Measurements from ENCODE around the gene MRPS6. TPM values are rescaled to one million over a fixed set of nuclear protein-coding genes. Genes with fewer than 3 reads are reported as not detected.
A peak's percentile ranks its signal among the peaks of the same experiment; 100 is the strongest.

Gene MRPS6
- total RNA-seq, 1 experiment from 2014 or later: 32.6 TPM

DNA sequence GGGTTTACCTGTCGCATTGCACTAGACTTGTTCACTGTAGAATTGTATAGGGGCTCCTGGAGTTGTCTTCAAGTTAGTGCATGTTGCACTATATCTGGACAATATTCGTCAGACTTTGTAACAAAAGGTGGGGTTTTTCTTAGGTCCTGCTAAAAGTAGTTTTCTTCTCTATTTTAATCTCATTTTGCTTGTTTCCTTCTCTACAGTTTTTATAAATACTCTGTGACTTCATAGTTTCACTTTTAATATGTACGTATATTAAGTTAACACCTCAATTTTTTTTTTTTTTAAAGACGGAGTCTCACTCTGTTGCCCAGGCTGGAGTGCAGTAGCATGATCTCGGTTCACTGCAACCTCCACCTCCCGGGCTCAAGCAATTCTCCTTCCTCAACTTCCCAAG lies 26.5 kb upstream of the MRPS6 start:
- no peaks in the 10 kb centered on the region for H3K9me3 ChIP-seq (replicated peaks)
- no peaks in the 10 kb centered on the region for H3K36me3 ChIP-seq
- no peak for DNase-seq
- H3K27me3 ChIP-seq: no peaks in the 10 kb centered on the region
- H3K4me3 ChIP-seq: no peak overlapping the region
- H3K27ac ChIP-seq: no peak overlapping the region
- no peaks in the 10 kb centered on the region for H3K4me1 ChIP-seq

DNA sequence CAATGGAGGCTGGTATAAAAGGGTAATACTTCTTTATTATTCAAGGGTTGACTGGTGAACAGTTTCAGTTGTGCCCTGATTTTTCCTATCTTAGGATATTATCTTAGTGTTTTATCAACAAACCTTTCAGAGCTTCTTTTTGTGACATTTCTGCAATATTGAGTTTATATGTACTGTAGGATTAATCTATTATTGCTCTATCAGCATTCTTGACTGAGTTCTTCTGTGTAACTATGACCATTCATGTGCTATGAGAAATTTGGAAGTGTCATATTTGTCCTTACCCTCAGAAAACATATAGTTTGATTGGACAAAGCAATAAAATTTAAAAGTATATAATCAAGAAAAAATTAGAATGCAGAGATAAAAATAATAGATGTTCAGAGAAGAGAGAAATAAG lies 25.5 kb upstream of the MRPS6 start:
- no peaks in the 10 kb centered on the region for H3K27me3 ChIP-seq
- no peaks in the 10 kb centered on the region for H3K9me3 ChIP-seq (replicated peaks)
- H3K4me1 ChIP-seq: no peaks in the 10 kb centered on the region
- no peak overlapping the region for H3K27ac ChIP-seq
- DNase-seq: no peak
- H3K36me3 ChIP-seq: no peaks in the 10 kb centered on the region
- H3K4me3 ChIP-seq: no peak overlapping the region

DNA sequence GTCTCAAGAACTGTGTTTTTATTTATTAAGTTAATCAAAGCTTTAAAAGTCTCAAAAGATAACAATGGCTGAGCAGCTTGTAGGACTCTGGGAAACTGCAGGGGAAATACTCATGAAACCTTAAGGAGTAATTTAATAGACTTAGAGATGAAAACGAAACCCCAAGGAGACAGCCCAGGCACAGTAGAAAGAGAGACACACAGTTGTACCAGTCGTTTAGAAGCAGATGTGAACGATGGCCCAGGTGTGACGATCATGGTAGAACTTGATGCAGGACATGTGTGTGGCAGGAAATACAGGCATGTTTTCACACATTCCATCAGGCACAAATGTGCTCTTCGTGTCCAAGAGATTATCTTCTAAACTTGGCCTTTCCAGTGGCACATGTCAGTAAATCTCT lies 21.2 kb upstream of the MRPS6 start:
- no peak for DNase-seq
- H3K36me3 ChIP-seq: no peaks in the 10 kb centered on the region

DNA sequence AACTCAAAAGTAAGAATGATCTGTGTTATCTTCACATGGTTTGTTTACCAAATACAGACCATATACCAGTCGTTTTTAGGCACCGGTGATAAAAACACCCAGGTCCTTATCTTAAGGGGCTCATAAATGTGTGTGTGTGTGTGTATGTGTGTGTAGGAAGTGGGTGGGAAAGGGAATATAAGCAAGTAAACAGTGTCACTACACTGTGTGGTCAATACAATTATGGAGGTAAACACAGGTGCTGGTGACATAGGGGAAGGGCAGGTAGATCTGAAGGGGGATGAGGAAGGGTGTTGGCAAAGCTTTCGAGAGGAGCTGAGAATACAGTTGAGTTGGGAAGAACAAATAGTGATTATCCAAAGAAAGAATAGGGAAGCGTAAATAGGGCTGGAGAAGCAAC lies 19.1 kb upstream of the MRPS6 start:
- H3K4me1 ChIP-seq: no peaks in the 10 kb centered on the region
- no peak overlapping the region for H3K4me3 ChIP-seq
- DNase-seq: no peak
- H3K36me3 ChIP-seq: no peaks in the 10 kb centered on the region
- no peak overlapping the region for H3K27ac ChIP-seq
- H3K9me3 ChIP-seq (replicated peaks): no peaks in the 10 kb centered on the region
- peaks cover 4% of the 10 kb centered on the region; the same call in 1 of the 2 replicates for H3K27me3 ChIP-seq

More for the DNA sequence above, 21.2 kb upstream of the MRPS6 start:
- H3K4me1 ChIP-seq: no peaks in the 10 kb centered on the region
- no peaks in the 10 kb centered on the region for H3K9me3 ChIP-seq (replicated peaks)
- peaks cover 4% of the 10 kb centered on the region; the same call in 1 of the 2 replicates for H3K27me3 ChIP-seq
- no peak overlapping the region for H3K4me3 ChIP-seq
- H3K27ac ChIP-seq: no peak overlapping the region

DNA sequence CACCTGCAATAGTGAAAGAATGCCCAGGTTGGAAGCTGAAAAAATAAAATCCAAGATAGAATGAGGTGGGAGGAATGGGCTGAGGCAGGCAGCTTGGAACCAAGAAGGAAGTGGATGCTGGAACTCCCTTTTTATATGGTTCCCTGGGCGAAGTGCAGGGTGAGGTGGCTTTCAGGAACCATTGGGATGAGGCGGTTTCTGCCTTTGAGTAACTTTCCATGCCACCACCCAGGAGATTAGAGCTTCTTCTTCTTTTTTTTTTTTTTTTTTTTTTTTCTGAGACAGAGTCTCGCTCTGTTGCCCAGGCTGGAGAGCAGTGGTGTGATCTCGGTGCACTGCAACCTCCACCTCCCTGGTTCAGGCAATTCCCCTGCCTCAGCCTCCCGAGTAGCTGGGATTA lies 17.8 kb upstream of the MRPS6 start:
- no peak overlapping the region for H3K4me3 ChIP-seq
- H3K27me3 ChIP-seq: peaks cover 4% of the 10 kb centered on the region; the same call in 1 of the 2 replicates
- no peak overlapping the region for H3K27ac ChIP-seq
- no peaks in the 10 kb centered on the region for H3K4me1 ChIP-seq
- H3K9me3 ChIP-seq (replicated peaks): no peaks in the 10 kb centered on the region
- no peaks in the 10 kb centered on the region for H3K36me3 ChIP-seq
- no peak for DNase-seq

DNA sequence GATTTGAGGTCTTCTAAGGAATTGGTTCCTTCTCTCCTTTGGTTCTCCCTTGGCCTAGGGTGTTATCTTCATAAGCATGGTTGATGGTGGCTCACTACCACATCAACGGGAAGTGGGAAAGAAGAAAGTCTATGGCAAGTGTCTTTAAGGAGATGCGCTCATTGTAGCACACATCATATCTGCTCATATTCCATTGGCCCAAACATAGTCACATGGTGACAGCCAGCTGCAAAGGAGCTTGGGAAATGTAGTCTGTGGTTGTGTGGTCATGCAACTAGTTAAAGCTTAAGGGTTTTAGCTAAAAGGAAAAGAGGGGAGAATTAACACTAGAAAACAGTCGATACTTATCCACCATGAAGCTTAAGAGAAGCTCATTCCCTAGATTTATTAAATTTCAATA lies 11.4 kb upstream of the MRPS6 start:
- no peak overlapping the region for H3K27ac ChIP-seq
- peaks cover 3% of the 10 kb centered on the region for H3K9me3 ChIP-seq (replicated peaks)
- no peaks in the 10 kb centered on the region for H3K36me3 ChIP-seq
- H3K4me1 ChIP-seq: no peaks in the 10 kb centered on the region; the same call in 1 of the 2 replicates
- peak in 1 of 2 experiments; percentile 36 for DNase-seq
- H3K27me3 ChIP-seq: no peaks in the 10 kb centered on the region
- no peak overlapping the region for H3K4me3 ChIP-seq

DNA sequence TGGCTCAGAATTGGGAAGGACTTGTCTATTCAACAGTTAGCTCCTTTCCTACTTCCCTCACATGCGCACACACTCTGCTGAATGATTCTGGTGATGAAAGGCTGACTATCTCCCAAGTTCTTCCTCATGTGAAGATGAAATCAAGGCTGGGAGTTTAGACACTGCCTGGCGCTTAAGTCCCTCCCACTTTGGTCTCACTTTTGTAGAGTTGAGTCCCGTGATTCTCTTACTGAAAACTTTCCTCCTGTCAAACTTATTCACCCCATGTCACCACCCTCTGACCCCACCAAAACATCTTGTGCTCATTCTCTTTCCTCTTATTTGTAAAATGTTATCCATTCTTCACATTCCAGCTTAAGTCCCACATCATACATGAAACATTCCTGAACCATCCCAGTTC lies 8.4 kb upstream of the MRPS6 start:
- Histone ChIP-seq H3K9me3 (replicated peaks) (peaks cover 3% of the 10 kb centered on the region), H3K4me1 (no peaks in the 10 kb centered on the region; the same call in 1 of the 2 replicates), H3K36me3 (no peaks in the 10 kb centered on the region), H3K27ac (no peak overlapping the region), H3K27me3 (no peaks in the 10 kb centered on the region), H3K4me3 (no peak overlapping the region)
- no peak for DNase-seq

DNA sequence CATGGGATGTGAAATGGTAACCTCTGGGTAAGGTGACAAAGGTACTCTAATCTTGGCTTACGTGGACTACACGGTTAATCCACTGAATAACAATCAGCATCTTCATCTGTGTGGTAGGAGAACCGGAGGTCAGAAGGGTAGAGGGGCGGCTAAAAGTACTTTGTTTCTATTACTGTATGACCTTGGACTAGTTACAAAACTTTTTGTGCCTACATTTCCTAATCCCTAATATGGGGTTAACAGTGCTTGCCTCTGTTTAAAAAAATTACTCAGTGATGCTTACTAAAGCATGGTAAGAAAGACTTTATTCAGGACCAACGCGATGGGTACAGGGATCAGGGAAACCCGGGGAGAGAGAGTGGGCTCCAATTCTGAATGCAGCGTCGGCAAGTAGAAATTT lies 1.7 kb upstream of the MRPS6 start:
- Histone ChIP-seq H3K27ac (no peak overlapping the region), H3K36me3 (no peaks in the 10 kb centered on the region; the same call in 1 of the 2 replicates), H3K4me1 (peaks cover 12% of the 10 kb centered on the region)

DNA sequence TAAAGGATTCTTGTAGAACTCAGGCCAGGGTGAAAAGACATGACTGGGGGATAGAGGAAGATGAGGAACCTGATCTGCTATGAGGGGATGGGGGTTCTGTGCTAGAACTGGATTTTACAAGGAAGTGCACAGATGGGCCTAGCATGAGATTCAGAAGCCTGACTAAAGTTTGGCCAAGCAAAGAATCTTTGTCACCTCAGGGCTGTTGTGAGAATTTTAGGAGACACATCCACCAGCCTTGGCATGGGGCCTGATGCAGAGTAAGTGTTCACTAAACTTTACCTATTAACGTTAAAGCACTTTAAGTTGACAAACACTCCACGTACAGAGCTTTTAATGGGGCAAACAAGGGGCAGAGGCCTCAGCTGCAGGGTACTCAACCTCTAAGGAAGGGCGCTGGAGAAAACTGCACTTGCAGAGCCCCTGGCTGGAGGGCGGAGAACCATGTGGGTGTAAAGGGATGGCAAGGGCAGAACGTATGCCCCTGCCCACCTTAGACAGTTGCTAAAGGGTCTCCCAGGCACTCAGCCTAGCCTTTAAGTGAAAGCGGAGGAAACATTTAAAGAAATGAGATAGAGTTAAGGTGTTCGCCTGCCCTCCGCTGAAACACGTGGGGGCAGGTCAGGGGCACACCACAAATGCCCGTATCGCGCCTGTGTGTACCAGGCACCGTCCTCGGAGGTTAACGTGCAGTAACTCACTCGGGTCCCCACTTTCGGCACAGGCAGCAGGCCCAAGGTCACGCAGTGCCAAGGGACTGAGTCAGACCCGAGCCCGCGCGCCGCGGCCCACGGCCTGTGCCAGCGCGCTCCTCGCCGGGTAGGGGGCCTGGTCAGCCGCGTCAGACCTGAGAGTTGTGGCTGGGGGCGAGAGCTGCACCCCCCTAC lies 990 bp upstream of the MRPS6 start:
- Histone ChIP-seq H3K4me1 (peaks cover 12% of the 10 kb centered on the region), H3K9me3 (replicated peaks) (no peaks in the 10 kb centered on the region), H3K36me3 (no peaks in the 10 kb centered on the region; the same call in 1 of the 2 replicates), H3K27ac (no peak overlapping the region), H3K4me3 (peak overlapping the region; percentile 99), H3K27me3 (no peaks in the 10 kb centered on the region)
- DNase-seq: peak; percentile 5 to 6

More for the DNA sequence above, 1.7 kb upstream of the MRPS6 start:
- no peak overlapping the region for H3K4me3 ChIP-seq
- no peaks in the 10 kb centered on the region for H3K27me3 ChIP-seq
- DNase-seq: no peak
- no peaks in the 10 kb centered on the region for H3K9me3 ChIP-seq (replicated peaks)

DNA sequence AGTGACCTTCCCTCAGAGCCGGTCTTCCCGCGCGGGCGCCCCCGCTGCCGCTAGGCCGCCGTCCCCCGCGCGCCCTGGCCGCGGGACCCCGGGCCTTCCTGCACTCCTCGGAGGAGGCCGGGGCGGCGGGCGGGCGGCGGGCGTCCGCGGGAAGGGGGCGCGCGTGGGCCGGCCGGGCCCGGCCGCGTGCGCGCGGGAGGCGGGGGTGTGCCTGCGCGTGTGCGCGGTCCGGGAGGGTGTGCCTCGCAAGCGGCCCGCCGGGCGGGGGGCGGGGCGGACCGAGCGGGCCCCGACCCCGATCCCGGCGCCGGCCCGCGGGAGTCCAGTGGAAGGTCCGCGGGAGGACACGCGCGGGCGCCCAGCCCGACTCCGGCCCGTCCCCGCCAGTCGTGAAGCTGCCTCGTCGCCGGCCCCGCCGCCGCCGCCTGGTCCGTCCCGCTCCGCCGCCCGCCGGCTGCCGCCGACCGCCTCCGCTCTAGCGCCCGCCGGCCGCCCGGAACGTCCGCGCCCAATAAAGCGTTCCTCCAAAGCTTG lies 438 bp downstream of the MRPS6 start:
- no peaks in the 10 kb centered on the region for H3K27me3 ChIP-seq
- no peaks in the 10 kb centered on the region for H3K9me3 ChIP-seq (replicated peaks)
- peak; percentile 35 to 51 for DNase-seq
- H3K4me3 ChIP-seq: peak overlapping the region; percentile 99
- H3K4me1 ChIP-seq: peaks cover 12% of the 10 kb centered on the region
- H3K27ac ChIP-seq: peak overlapping the region; percentile 62
- H3K36me3 ChIP-seq: no peaks in the 10 kb centered on the region; the same call in 1 of the 2 replicates

DNA sequence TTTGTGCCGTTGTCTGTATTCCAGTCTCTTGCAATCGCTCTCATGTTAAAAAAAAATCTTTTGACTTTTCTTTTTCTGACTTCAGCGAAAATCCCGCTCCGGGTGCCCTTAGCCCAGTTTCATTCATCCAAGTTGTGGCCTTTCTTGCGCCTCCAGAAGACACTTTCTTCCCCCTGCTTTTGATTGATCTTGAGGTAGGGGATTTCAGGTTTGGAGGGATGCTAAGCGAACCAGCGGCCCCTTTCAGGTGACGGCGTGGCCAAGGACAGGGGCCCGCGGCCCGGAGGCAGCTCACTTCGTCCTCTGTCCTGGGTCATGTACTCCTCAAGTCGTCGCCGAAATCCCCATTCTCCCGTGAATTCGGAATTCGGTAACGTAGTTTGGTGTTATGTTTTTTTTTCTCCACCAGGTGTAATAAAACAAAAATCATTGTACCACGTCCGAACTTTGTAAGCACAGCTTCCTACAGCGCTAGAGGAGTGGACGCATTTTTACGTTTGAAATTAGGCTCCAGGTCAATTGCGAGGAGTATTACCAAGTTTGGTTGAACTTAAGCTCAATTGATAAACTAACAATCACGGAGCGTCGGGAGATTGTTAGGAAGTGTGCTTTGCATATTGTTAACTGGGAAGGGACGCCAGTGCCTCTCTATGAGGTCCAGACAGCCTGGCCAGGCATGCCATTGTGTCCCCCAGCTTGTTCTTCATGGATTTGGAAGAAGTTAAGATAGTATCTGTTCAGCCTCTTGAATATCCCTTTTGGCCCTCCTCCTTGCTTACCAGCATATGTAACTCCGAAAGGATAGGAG lies 1.1 kb downstream of the MRPS6 start:
- no peaks in the 10 kb centered on the region for H3K27me3 ChIP-seq
- no peak overlapping the region for H3K27ac ChIP-seq
- H3K4me1 ChIP-seq: peaks cover 12% of the 10 kb centered on the region
- peak overlapping the region; percentile 99 for H3K4me3 ChIP-seq
- no peaks in the 10 kb centered on the region; the same call in 1 of the 2 replicates for H3K36me3 ChIP-seq
- no peaks in the 10 kb centered on the region for H3K9me3 ChIP-seq (replicated peaks)
- DNase-seq: peak in 1 of 2 experiments; percentile 5

DNA sequence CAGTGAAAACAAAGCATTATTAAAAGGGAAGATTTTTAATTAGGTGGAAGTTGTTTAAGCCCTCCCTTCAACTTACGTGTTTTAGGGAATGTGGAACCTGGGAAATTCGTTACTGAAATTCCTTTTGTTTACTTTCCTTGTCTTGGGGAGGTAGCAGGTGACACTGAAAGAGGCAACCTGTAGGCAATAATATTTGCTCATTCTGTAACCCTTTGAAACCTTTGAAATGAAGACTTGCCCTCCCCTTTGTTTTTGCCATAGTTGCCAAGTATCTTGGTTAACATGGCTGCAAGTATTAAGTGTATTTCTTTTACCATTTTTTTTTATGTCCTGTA lies 1.7 kb downstream of the MRPS6 start:
- Histone ChIP-seq H3K4me1 (peaks cover 12% of the 10 kb centered on the region), H3K27me3 (no peaks in the 10 kb centered on the region), H3K27ac (no peak overlapping the region), H3K36me3 (no peaks in the 10 kb centered on the region; the same call in none of the 2 replicates), H3K4me3 (peak overlapping the region; percentile 99), H3K9me3 (replicated peaks) (no peaks in the 10 kb centered on the region)
- no peak for DNase-seq

DNA sequence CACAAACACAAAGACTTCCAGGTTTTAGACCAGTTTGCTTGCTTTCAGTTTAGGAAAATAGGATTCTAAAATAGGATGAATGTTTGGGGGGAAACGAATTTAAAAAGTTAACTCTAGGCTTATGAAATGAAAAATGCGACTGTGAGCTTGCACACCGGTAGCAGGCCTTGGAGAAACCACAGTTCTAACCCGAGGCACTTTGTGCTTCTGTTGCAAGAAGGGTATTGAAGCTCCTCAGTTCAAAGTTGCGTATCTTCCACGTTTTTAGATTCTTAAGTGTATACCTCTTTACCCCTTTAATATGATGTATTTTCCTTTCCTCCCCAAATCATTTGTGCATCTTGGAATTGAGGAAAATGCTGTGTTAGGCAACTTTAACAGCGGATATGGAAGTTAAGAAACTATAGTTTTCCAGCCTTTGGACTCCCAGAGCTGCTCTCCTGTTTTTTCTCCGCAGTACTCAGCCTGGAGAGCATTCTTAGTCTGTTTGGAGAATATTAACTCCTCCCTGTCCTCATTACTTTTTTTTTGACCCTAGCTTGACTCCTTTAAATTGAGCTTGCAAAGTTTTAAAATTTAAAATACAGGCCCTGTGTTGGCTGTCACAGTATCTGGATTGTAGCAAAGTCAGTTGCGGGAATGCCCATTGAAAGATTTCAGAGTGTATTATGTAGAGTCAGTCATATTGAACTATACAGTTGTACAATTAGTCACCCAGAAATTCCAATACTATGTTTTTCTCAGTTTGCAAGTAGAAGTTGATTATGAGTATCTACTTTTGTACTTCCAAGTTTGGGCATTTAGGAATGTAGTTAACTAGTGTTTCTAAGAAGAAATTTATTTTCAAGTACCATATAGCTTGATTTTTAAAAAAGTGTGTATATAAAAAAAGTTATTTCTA lies 2.6 kb downstream of the MRPS6 start:
- Histone ChIP-seq H3K27me3 (no peaks in the 10 kb centered on the region), H3K4me1 (peaks cover 12% of the 10 kb centered on the region), H3K27ac (no peak overlapping the region), H3K4me3 (no peak overlapping the region), H3K36me3 (no peaks in the 10 kb centered on the region; the same call in none of the 2 replicates), H3K9me3 (replicated peaks) (no peaks in the 10 kb centered on the region)
- DNase-seq: no peak

DNA sequence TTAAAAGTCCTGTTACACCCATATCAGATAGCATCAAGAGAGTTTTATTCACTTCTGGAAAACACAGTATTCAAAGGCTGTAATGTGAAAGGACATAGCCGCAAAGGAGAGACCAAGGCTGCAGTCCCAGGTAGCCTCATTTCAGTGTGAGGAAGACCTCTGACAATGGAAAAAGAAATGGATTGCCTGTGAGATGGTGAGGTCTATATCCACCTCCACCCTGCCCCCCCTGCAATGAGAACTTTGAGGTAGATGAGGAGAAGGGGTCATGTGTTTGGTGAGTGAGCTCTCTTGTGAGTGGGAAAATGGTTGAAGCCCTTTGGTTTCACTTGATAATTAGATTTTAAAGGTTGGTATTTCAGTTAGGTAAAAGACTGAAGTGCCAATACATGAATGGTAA lies 3.5 kb downstream of the MRPS6 start:
- DNase-seq: no peak
- H3K27me3 ChIP-seq: no peaks in the 10 kb centered on the region
- H3K27ac ChIP-seq: no peak overlapping the region
- peaks cover 12% of the 10 kb centered on the region for H3K4me1 ChIP-seq
- H3K9me3 ChIP-seq (replicated peaks): no peaks in the 10 kb centered on the region
- no peaks in the 10 kb centered on the region; the same call in none of the 2 replicates for H3K36me3 ChIP-seq
- H3K4me3 ChIP-seq: no peak overlapping the region

Data from SJCRH30 (cell line).